HG03460 (cell line): ENCODE data around the gene ACTN4.

Source experiments
- ATAC-seq: cut with Tn5 transposase; IDR thresholded peaks from one replicate; pipeline ENCODE4 v1.9.1; 2021; ENCODE audit not compliant: unreplicated experiment

Gene ACTN4

DNA sequence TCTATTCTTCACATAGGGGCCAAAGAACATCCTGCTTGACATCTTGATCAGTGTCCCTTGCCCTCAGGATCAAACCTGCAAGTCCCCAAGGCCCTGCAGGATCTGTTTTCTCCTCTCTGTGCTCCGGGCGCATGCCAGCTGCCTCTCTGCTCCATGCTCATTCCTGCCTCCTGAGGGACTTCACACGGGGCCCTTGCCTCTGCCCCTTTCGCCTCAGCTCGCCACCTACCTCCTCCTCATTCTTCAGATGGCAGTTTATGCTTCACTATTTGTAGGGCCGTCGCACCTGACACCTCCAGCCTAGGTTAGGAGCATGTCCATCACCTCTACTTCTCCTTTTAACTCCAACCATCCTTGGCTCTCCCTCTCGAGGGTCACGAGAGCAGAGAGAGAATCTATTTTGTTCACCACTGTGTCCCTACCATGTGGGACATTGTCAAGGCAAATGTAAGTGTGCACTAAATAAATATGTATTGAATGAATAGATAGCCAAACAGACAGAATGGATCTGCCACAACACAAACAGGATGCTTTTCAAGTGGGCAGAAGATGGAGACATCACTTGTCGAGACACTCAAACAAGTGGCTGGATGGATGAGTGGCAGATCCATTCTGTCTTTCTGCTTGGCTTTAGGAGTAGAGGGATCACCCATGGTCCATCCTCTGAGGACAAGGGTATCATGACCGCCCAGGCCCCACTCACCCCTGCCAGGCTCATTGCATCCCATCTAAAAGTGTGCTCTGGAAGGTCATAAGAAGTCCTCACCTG is 29.6 kb downstream of the ACTN4 start:
- no peak for ATAC-seq

DNA sequence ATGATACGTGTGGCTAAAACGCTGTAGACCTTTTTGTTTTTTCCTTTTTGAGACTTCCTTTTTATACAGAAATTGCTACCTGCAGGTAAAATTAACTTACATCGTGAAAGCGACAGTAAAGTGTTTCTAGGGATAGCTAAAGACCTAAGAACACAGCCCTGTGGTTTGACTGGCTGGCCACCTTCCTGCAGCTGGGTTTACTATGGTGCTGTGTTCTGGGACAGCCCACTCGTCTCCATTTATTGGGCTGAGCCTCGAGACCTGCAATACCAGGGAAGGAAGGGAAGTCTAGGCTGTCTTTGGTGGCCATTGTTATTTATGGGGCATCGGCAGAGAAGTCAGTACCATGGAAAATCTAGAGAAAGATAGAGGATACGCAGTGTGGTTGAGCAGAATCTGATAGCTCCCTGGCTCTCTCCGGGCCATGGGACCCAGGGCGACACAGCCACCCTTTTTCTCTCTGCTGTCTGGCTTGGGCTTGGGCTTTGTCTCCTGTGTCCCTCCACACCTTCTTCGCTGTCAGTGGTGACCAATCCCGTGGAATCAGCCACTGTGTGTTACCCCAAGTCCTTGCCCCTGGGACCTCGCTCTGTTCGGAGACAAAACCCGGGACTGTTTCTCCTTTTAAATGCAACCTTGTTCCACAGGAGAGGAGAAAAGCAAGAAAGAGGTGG is 30.9 kb downstream of the ACTN4 start:
- no peak for ATAC-seq

DNA sequence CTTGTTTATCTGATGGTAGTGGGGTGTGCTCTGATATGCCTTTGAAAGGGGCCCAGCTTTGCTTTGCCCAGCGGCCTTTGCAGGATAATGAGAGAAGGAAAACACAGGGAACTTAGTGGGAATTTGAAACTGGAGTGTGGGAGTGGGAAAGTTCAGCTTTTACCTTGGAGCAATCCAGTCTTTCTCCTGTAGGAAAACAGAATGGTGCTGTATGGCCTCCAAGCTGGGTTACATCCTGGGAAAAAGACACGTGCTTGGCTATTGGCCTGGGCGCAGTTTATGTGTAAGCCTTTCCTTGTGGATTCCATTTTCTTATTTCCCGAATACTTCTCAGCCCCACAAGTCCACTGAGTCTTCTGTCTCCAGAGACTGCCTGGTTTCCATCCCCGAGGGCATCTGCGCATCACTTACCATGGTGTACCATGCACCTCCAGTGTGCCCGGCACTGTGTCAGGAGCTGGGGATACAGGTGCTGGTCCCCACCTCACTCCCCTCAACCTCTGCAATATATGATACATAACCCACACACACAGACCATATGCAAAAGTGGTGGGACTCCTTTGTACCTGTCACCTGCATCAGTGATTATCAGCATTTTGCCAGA is 31.5 kb downstream of the ACTN4 start:
- ATAC-seq, result no peak

DNA sequence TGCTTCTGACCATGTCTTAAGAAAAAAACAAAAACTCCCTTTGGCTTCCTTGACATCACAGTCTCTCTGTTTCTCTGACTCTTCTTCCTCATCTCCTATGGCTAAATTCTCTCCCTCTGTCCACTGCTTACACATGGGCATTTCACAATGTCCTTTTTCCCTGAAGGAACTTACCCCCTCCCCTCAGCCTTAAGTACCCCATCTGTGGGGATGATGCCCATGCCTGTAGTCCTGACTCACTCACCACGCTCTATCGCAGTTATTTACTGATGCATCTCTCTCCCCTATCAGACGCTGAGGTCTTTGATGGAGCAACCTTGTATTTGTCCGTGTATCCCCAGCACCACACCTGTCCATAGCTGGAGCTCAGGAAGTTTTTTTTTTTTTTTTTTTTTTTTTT is 32.4 kb downstream of the ACTN4 start:
- ATAC-seq, result no peak

DNA sequence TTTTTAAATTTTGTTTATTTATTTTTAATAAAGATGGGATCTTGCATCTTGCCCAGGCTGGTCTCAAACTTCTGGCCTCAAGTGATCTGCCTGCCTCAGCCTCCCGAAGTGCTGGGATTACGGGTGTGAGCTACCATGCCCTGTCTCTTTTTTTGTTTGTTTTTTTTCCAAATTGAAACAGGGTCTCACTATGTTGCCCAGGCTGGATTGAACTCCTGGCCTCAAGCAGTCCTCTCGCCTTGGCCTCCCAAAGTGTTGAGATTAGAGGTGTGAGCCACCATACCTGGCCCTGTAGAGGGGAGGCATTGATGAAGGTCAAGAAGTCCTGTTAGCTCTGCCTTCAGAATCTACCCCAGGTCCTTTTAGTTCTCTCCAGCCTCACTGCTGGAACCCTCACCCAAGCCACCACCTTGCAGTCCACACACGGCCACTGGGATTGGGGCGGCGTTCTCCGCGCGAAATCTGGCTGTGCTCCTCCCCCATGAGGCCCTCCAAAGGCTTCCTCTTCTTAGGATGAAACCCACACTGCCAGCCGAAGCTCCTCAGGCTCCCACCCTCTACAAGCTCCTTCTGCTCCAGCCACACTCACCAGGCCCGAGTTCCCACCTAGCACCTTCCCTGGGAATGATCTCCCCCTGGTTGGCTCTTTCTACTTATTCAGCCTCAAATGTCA is 34.9 kb downstream of the ACTN4 start:
- ATAC-seq, result no peak

DNA sequence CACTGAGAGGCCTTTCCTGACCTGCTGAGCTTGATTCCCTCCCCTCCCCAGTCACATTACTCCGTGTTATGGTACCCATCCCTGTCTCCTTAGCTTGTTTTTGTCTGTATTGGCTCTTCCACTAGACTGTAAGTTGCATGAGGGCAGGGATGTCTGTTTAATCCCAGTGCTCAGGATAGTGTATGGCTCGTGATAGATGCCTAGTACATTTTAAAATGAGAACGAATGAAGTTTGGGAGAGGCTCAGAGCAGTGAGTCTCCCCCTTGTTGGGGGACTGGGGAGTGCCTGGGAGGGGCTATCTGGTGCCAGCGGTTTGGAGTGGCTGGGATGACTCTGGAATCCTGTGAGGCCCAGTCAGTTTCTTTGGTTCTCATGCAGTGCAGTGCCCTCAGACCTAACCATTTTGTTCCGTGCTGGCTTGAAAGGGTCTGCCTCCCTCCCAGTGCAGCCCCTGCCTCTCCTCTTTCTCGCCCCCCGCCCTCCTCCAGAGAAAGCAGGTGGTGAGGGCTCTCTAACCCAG is 35.5 kb downstream of the ACTN4 start:
- no peak for ATAC-seq

DNA sequence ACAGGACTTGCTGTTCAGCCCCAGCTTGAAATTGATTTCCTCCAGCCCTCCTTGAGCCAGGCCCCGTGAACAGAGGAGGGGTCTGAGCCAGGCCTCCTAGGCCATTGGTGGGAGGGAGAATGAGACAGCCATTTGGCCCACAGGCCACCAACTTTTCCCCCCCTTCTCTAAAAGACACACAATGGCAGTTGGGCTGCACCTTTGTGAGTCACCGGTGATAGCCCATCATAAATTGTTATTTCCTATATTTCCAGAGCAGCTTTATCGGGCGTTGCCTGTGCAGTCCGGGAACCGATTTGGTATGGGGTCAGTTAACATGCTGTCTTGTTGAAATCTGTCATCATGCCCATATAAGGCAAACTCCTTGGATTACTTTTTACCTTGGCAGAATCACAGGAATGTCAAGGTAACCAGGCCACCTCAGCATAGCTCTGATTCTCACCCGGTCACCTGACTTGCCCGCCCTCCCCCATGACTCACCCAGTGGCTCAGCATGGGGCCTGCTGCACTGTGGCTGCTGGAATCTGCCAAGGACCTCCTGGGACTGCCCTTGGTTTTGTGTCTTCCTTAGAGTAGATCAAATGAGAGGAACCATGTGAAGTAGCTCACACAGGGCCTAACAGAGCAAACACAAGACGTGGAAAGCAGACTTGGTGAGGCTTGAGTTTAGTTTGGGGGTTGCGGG is 36.1 kb downstream of the ACTN4 start:
- ATAC-seq, result no peak

DNA sequence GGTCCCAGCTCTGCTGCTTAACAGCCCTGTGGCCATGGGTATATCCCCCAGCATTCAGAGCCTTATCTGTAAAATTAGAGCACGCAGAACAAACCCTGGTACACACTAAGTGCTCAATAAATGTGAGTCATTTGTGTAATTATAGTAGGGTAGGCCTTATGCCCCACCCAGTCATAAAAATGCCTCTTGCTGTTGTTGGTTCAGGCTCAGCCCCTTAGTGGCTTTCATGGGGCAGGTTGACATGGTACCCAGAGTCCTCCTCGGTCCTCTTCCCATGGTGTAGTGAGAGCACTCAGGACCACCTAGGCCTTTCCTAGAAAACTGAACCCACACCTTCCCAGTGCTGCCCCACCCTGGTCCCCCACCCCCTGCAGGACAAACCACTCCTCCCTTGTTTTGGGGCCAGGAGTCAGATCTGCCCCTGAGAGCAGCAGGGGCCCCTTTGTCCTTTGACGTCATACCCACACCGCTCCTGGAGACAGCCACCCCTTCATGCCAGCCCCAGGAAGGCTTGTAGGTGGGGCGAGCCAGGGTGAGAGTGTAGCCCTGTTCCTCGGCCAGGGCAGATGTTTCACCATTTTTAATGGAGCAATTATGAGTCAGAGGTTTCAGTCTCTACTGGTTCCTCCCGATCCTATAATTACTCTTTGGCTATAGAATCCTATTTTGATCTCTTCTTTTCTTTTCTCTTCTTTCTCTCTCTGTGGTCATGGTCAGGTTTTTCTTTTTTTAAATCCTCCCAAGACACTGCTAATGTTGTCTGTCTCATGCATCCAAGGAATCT is 36.8 kb downstream of the ACTN4 start:
- ATAC-seq, result no peak

DNA sequence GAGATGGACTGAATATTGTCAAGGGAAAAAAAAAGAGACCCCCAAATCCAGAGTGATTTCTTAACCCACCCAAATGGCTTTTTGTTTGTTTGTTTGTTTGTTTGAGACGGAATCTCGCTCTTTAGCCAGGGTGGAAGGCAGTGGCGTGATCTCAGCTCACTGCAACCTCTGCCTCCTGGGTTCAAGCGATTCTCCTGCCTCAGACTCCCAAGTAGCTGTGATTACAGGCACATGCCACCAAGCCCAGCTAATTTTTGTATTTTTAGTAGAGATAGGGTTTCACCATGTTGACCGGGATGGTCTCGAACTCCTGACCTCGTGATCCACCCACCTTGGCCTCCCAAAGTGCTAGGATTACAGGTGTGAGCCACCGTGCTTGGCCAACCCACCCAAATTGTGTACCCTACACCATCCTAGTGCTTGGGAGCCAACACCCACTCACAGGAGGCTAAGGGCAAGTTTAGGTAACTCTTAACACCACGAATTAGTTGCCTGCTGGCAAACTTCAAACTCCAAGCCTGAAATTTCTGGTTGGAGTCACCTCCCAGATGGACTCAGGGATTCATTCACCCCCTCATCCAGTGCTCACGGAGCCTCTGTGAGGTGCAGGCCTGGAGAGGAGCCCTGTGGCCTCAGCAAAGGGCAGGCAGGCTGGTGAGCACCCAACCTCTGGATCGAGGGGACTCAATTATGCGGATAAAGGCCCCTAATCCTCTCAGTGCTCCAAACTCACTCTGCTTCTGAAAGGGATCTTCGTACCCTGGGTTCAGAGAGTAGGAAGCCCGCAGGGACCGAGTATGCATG is 37.6 kb downstream of the ACTN4 start:
- no peak for ATAC-seq

DNA sequence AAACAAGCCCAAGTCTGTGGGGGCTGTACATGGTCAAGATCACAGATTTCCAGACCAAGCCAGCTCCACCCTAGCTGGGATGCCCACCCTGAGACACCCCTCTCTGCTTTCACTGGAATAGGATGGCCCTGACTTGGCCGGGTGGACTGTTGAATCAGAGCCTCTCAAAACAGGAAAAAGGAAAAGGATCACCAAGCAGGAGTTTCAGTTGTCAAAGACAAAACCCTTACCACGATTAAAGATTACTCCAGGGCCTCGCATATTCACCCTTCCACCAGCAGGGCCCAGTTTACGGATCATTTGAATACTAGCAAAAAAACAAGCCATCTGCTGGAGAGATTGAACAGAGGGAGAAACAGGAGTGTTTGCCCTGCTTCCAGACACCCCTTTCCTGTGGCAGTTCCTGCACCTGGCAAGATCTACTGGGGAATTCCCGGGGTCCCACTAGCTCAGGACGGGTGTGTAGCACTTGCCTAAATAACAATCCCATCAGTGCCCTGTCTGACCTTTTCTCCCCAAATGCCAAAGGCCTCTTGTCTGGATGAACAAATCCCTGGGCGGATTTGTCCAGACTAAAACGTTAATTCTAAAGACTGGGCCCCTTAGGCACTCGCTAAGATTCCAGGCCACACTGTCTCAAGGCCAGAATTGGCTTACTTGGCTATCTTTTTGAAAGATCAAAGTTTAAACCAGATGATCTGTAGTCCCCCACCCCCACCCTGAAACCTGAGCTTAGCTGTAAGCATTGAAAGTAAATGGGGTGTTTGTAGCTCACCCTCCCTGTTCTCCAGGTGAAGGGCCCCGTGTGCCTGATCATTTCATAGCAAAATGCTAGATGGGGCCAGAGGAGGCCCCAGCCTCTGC is 38.4 kb downstream of the ACTN4 start:
- ATAC-seq, result no peak

DNA sequence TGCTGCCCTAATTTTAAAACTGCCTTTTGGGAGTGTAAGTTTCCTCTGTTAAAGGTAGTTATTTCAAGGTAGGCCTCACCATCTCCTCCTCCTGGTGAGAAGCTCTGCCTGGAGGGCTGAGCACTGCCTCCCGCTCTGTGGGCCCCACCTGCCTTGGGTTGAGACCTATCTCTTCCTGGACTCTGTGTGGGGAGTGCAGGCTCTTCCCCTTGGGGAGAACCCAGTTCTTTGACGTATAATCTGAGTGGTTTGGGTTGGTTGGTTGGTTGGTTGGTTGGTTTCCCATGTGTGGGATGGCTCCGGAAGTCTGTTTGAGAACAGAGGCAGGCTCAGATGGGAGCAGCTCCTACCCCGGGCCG is 39.1 kb downstream of the ACTN4 start:
- no peak for ATAC-seq

DNA sequence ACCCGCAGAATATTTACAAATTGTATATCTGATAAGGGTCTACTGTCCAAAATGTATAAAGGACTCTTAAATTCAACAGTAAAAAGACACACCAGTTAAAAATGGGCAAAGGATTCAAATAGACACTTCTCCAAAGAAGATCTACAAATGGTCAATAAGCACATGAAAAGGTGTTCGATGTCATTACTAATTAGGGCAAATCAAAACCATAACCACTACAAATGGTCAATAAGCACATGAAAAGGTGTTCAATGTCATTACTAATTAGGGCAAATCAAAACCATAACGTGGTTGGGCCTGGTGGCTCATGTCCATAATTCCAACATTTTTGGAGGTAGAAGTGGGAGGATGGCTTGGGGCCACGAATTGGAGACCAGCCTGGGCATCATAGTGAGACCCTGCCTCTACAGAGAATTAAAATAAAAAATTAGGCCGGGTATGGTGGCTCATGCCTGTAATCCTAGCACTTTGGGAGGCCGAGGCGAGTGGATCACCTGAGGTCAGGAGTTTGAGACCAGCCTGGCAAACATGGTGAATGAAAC is 40.5 kb downstream of the ACTN4 start:
- ATAC-seq, result no peak

DNA sequence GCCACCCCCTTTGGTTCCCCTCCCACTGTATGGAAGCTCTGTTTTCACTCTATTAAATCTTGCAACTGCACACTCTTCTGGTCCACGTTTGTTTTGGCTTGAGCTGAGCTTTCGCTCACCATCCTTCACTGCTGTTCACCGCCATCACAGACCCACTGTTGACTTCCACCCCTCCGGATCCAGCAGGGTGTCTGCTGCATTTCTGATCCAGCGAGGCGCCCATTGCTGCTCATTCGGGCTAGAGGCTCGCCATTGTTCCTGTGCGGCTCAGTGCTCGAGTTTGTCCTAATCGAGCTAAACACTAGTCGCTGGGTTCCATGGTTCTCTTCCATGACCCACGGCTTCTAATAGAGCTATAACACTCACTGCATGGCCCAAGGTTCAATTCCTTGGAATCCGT is 42.7 kb downstream of the ACTN4 start:
- ATAC-seq, result no peak

DNA sequence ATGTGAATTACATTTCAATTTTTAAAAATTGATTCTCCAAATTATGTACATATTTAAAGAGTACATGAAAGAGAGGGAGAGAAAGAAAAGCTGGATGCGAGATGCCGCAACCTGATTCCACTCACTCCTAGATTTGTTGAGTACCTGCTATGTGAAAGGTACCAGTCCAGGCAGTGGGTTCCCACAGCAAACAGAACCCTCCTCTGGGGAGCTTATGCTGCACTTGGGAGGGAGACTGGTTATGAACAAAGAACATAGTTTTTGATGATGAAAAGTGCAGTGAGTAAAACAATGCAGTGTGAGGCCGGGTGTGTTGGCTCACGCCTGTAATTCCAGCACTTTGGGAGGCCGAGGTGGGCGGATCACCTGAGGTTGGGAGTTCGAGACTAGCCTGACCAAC is 43.4 kb downstream of the ACTN4 start:
- ATAC-seq, result no peak

DNA sequence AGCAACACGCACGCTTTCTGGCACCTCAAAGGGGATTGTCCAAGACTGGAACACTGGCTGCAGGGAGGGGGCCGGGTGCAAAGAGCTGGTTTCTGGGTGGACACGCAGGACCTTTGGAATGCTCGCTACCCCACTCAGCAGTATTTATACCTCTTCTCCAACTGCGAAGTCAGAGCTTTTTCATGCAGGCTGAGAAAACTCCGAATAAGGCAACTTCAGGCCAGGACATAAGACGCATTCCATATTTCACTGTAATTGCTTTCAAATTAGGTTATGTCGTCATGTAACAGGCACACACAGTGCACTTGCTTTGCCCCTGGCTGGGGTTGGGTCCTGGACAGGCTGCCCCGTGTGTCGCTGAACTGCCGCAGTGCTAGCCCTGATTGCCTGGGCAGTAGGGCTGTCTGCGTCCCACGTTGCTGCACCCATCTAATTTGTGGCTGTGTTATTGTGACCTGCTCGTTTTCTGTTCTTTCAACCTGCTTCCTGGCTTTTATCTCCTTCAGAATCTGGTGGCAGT is 44.5 kb downstream of the ACTN4 start:
- no peak for ATAC-seq

DNA sequence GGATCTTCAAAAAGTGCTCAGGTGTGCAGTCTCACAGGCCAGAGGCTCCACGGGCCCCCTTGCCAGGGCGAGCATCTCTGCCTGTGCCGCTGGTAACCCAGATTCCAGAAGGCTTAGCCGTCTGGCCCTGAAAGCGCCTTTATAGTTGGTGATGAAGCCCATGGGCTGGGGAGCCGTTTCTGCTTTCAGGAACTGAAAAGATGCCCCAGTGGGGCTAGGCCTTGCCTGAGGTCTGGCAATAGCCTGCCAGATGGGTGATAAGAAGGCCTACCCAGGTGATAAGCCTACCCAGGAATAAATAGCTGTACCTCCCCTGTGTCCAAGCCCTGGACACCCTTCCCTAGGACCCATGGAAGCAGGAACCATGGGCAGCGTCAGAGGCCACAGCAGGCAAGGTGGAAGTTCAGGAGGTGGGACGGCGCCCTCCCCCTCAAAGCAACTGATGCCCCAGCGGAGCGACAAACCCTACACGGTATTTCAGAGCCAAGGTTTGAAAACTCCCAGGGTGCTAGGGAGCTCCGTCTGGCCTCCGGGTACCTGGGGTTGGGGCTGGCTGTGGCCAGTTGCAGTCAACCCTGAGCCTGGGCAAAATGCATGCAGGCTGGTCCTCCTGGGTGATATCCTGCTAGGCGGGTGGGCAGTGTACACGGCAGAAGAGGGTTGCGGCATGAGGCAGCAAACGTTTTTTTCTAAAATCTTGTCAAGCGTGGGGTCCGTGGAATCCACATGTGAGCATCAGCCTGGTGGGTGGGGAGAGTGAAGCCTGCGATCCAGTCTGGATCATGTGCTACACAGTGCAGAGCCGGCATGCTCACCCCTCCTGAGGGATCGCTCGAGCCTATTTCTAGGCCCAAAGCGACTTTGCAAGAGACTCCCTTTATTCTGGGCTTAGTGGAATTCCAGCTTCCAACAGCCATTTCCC is 45.3 kb downstream of the ACTN4 start:
- no peak for ATAC-seq
